Liver (tissue), 9 donors: ENCODE results near the gene STK24. TPM values are rescaled to one million over a fixed set of nuclear protein-coding genes. Genes with fewer than 3 reads are reported as not detected.

Experiments used
- DNase-seq: peaks from one replicate; pipeline ENCODE4 v3.0.0-alpha.2; 2017; ENCODE audit warnings: low spot score
- H3K27ac ChIP-seq, 2 donors: one replicate each; pipeline ENCODE4 v1.7.0; 2013; ENCODE audit warnings: inconsistent platforms in 2 of 2, low read length in 2 of 2, control low read depth in 1 of 2, low read depth in 1 of 2, mild to moderate bottlenecking in 1 of 2
- H3K27me3 ChIP-seq, 4 donors: one replicate each; pipeline versions ENCODE4 v1.6.1 to v1.7.0; 2013; ENCODE audit warnings: low read length in 3 of 4, inconsistent platforms in 1 of 4, mild to moderate bottlenecking in 1 of 4, moderate library complexity in 1 of 4; ENCODE audit not compliant: control insufficient read depth in 4 of 4, insufficient read depth in 4 of 4
- H3K36me3 ChIP-seq, 4 donors: one replicate each; pipeline versions ENCODE4 v1.6.1 to v1.7.0; 2013; ENCODE audit warnings: low read length in 3 of 4, mild to moderate bottlenecking in 3 of 4, low read depth in 1 of 4, moderate library complexity in 1 of 4; ENCODE audit not compliant: control insufficient read depth in 4 of 4, insufficient read depth in 3 of 4
- H3K4me1 ChIP-seq, 4 donors: one replicate each; pipeline versions ENCODE4 v1.6.1 to v1.7.0; 2013; ENCODE audit warnings: low read length in 3 of 4, mild to moderate bottlenecking in 3 of 4, moderate library complexity in 1 of 4; ENCODE audit not compliant: control insufficient read depth in 4 of 4, insufficient read depth in 4 of 4
- H3K4me3 ChIP-seq, 3 donors: one replicate each; pipeline versions ENCODE4 v1.6.1 to v1.7.0; 2013; ENCODE audit warnings: low read length in 3 of 3, control low read depth in 1 of 3, low read depth in 1 of 3, mild to moderate bottlenecking in 1 of 3
- H3K9ac ChIP-seq, 2 donors: one replicate each; pipeline ENCODE4 v1.7.0; 2013; ENCODE audit warnings: low read length in 2 of 2, mild to moderate bottlenecking in 2 of 2, moderate library complexity in 2 of 2, control low read depth in 1 of 2, low read depth in 1 of 2
- H3K9me3 ChIP-seq, 4 donors: one replicate each; pipeline versions ENCODE4 v1.6.1 to v1.7.0; 2013; ENCODE audit warnings: low read length in 3 of 4; ENCODE audit not compliant: control insufficient read depth in 4 of 4
- ATF3 ChIP-seq: IDR thresholded peaks from 2 replicates; pipeline ENCODE4 v1.6.1; 2016; ENCODE audit warnings: antibody characterized with exemption
- FOXA1 ChIP-seq: IDR thresholded peaks from 2 replicates; pipeline ENCODE4 v1.6.1; 2016; ENCODE audit warnings: antibody characterized with exemption
- FOXA2 ChIP-seq: IDR thresholded peaks from 2 replicates; pipeline ENCODE4 v1.6.1; 2016; ENCODE audit warnings: antibody characterized with exemption
- GABPA ChIP-seq, 2 donors: IDR thresholded peaks in 1 of 2; conservative IDR thresholded peaks in 1 of 2; 2 replicates each; pipeline ENCODE4 v1.6.1; 2016; ENCODE audit warnings: antibody characterized with exemption in 2 of 2, mild to moderate bottlenecking in 1 of 2, moderate library complexity in 1 of 2
- HNF4G ChIP-seq: IDR thresholded peaks from 2 replicates; pipeline ENCODE4 v1.6.1; 2016; ENCODE audit warnings: antibody characterized with exemption
- RAD21 ChIP-seq, 2 donors: IDR thresholded peaks; 2 replicates each; pipeline ENCODE4 v1.6.1; 2016; ENCODE audit warnings: antibody characterized with exemption in 2 of 2, mild to moderate bottlenecking in 2 of 2
- REST ChIP-seq: IDR thresholded peaks from 2 replicates; pipeline ENCODE4 v1.6.1; 2016; ENCODE audit warnings: antibody characterized with exemption, mild to moderate bottlenecking
- RXRA ChIP-seq, 2 donors: IDR thresholded peaks; 2 replicates each; pipeline ENCODE4 v1.6.1; 2017 to 2018; ENCODE audit warnings: antibody characterized with exemption in 2 of 2, mild to moderate bottlenecking in 1 of 2
- SP1 ChIP-seq: IDR thresholded peaks from 2 replicates; pipeline ENCODE4 v1.6.1; 2018; ENCODE audit warnings: antibody characterized with exemption, mild to moderate bottlenecking
- YY1 ChIP-seq: IDR thresholded peaks from 2 replicates; pipeline ENCODE4 v1.6.1; 2016; ENCODE audit warnings: antibody characterized with exemption, mild to moderate bottlenecking
- ZBTB33 ChIP-seq: IDR thresholded peaks from 2 replicates; pipeline ENCODE4 v1.6.1; 2016; ENCODE audit warnings: antibody characterized with exemption
- WGBS: extraction: QIAGEN DNeasy Blood & Tissue Kit; methylation state at CpG from one replicate; pipeline ENCODE4 v1.1.7; 2013; 5-methylcytosine and 5-hydroxymethylcytosine counted together
- polyA plus RNA-seq, 2 donors: library from polyadenylated mRNA; stranded (reverse) in 1 of 2; unstranded in 1 of 2; fragments of 200-250 nt in 1 of 2; fragments of >200 nt in 1 of 2; fragmentation: Nextera tagmentation in 1 of 2; extraction: Ambion mirVana in 1 of 2; gene quantifications; one replicate each; pipeline versions ENCODE4 v1.2.1 to v1.2.3, GENCODE V29; 2013 to 2015
- total RNA-seq, 2 donors: library from RNA; depleted of rRNA; stranded (reverse); fragments of >200 nt; gene quantifications; one replicate each; pipeline ENCODE4 v1.2.3, GENCODE V29; 2014
- TF ChIP-seq, protein P1 (sequence below): IDR thresholded peaks from 2 replicates; pipeline ENCODE4 v1.6.1; 2016; ENCODE audit warnings: antibody characterized with exemption
- donor health status: healthy.
- donor health status: healthy.
- donor health status: healthy.
- donor health status: healthy.
- donor health status: healthy.

Gene STK24
- total and polyA plus RNA-seq, 4 donors = 6.4 to 43.3 (median 14.9) TPM

- Histone ChIP-seq H3K27me3 (no peaks in the 10 kb centered on the region), H3K9ac (no peak overlapping the region), H3K4me3 (no peak overlapping the region), H3K27ac (no peak overlapping the region), H3K9me3 (no peaks in the 10 kb centered on the region), H3K36me3 (peaks cover 0 to 2% (median 0%) of the 10 kb centered on the region in 4 donors), H3K4me1 (peaks cover 21 to 47% (median 39%) of the 10 kb centered on the region in 4 donors)
- WGBS = 93% methylated on average over 6 of the region's 6 CpGs
- TF ChIP-seq FOXA1 (no peak), SP1 (no peak), HNF4G (no peak), ZBTB33 (no peak)
- DNase-seq = no peak
These were observed 84.4 kb downstream of the STK24 start for GRCh38 chr13:98492335-98493041.

DNA sequence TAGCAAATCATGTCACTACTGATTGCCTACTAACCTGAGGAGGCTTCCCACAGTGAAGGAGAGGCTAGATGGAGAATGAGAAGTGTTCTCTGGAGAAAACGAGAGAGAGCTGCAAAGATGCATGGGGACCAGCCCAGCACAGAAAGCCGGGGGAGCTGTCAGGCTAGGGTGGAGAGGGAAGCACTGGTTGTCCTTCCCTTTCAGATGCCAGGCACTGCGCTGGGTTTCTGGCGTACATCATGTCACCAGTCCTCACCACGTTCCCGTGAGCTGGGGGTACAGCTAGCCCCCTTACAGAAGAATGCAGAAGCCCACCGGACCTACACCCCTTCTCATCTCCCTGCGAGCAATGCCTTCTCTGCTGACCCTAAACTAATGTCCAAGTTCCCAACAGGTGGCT is 86.0 kb downstream of the STK24 start:
- Histone ChIP-seq H3K4me1 (peaks cover 10 to 32% (median 28%) of the 10 kb centered on the region in 4 donors), H3K27me3 (no peaks in the 10 kb centered on the region), H3K4me3 (no peak overlapping the region), H3K9ac (no peak overlapping the region), H3K36me3 (peaks cover 0 to 2% (median 0%) of the 10 kb centered on the region in 4 donors), H3K27ac (peak overlapping the region; percentile 11 to 52), H3K9me3 (no peaks in the 10 kb centered on the region)
- WGBS = 85% methylated on average over 8 of the region's 8 CpGs
- DNase-seq = no peak
- no peak for TF ChIP-seq REST
- TF ChIP-seq GABPA (IDR thresholded peaks at IDR 0.05 in 1 of 2, conservative IDR thresholded peaks at IDR 0.05 in 1 of 2) = no peak
- no peak for TF ChIP-seq YY1
- no peak for TF ChIP-seq RAD21 (IDR thresholded peaks at IDR 0.05)
- TF ChIP-seq RXRA (IDR thresholded peaks at IDR 0.05) = no peak
- TF ChIP-seq ATF3 = no peak
- TF ChIP-seq, protein P1, sequence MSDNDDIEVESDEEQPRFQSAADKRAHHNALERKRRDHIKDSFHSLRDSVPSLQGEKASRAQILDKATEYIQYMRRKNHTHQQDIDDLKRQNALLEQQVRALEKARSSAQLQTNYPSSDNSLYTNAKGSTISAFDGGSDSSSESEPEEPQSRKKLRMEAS = no peak
- no peak for TF ChIP-seq HNF4G
- no peak for TF ChIP-seq FOXA2
- no peak for TF ChIP-seq ZBTB33
